Activated naive CD4-positive, alpha-beta T cell treated with anti-CD3 and anti-CD28 coated beads for 36 hours (primary cell): ENCODE measurements around the gene NCAN. TPM values are rescaled to one million over a fixed set of nuclear protein-coding genes. Genes with fewer than 3 reads are reported as not detected.
A peak's percentile ranks its signal among the peaks of the same experiment; 100 is the strongest.

Experiments
- CTCF ChIA-PET: fragments of 350-600 bp; sonication (Branson Sonifier 250); formaldehyde crosslinking; loops from one replicate; lab custom pipeline; 2021; ENCODE audit warnings: antibody characterized with exemption; lab: Charles Lee
- DNase-seq: peaks from one replicate; pipeline ENCODE4 v3.0.0-alpha.2; 2020
- H3K27ac Mint-ChIP-seq: one replicate; pipeline ENCODE4 v1.8.0; 2021; ENCODE audit warnings: mild to moderate bottlenecking, mixed read lengths
- H3K27me3 Mint-ChIP-seq: one replicate; pipeline ENCODE4 v1.8.0; 2021; ENCODE audit warnings: low read depth, mixed read lengths
- H3K36me3 Mint-ChIP-seq: one replicate; pipeline ENCODE4 v1.8.0; 2021; ENCODE audit warnings: low read depth, mixed read lengths
- H3K4me1 Mint-ChIP-seq: one replicate; pipeline ENCODE4 v1.8.0; 2021; ENCODE audit warnings: low read depth, mixed read lengths
- H3K4me3 Mint-ChIP-seq: one replicate; pipeline ENCODE4 v1.8.0; 2021; ENCODE audit warnings: mild to moderate bottlenecking, moderate library complexity, mixed read lengths
- H3K9me3 Mint-ChIP-seq: one replicate; pipeline ENCODE4 v1.8.0; 2021; ENCODE audit warnings: mixed read lengths
- intact Hi-C: fragments of 100-400 bp; cut with micrococcal nuclease; formaldehyde crosslinking; loops from one replicate; pipeline ENCODE4 v1.15.1; 2023
- total RNA-seq, 2 experiments: library from RNA; stranded (reverse); gene quantifications; one replicate each; pipeline ENCODE4 v1.2.3, GENCODE V29; 2021

NCAN gene
- total RNA-seq, 2 experiments from 2014 or later = not detected

DNA sequence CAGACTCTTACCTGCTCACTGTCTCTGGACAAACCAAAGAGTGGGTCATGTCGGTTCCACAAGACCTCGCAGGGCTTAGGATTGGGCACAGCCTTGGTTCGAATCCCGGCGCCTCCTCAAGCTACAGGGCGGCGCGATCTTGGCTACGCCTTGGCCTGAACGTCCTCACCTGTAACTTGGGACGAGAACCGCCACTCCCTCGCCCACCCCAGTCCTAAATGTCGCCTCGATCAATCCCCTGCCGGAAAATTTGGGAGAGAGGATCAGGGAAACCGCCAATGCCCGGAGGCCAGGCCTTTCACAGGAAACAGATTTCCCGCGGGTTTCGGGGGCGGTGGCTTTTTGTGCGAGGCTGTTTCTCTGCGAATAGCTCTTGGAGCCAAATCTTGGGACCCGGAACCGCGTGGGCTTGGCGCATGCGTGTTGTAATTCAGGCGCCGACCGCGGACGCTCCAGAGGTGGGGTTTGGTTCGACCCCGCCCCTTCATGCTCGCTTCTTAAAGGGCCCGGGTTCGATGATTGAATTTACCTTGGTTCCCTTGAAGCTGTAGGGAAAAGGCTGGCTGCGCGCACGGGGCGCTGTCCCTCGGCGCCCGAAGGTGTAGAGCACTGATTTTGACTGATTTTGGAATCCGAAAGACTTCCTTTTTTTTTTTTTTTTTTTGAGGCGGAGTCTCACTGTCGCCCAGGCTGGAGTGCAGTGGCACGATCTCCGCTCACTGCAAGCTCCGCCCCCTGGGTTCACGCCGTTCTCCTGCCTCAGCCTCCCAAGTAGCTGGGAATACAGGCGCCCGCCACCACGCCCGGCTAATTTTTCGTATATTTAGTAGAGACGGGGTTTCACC, 8.5 kb upstream of the NCAN start, which contains the start of gene NR2C2AP:
NR2C2AP (minus strand) TSS at position 403 of the 845 bp plus-strand sequence; CDS start at position 49, 354 bp downstream.
- H3K4me1 Mint-ChIP-seq = peaks cover 33% of the 10 kb centered on the region
- peak; percentile 93 for DNase-seq
- intact Hi-C loops = loop anchor here (1.0 to 2.0 kb wide), 3 partner anchors 11 to 204 kb away; partner anchors contain the start of genes BORCS8 and RFXANK
- peaks cover 2% of the 10 kb centered on the region for H3K27me3 Mint-ChIP-seq
- no peaks in the 10 kb centered on the region for H3K9me3 Mint-ChIP-seq
- H3K4me3 Mint-ChIP-seq = peak within 1 kb of the TSS; percentile 90
- H3K27ac Mint-ChIP-seq = peak within 1 kb of the TSS; percentile 89
- CTCF ChIA-PET = interaction anchor here (1.0 to 3.3 kb wide), 5 partner anchors 11 to 57 kb away, joined by 3 to 10 read pairs (median 5); partner anchors contain the start of genes BORCS8 and RFXANK
- H3K36me3 Mint-ChIP-seq = peaks cover 14% of the 10 kb centered on the region

- Mint-ChIP-seq H3K4me3 (peak overlapping the region; percentile 90), H3K36me3 (peaks cover 12% of the 10 kb centered on the region), H3K9me3 (no peaks in the 10 kb centered on the region), H3K4me1 (peaks cover 33% of the 10 kb centered on the region), H3K27ac (peak overlapping the region; percentile 53), H3K27me3 (peaks cover 2% of the 10 kb centered on the region)
- no peak for DNase-seq
- CTCF ChIA-PET = interaction anchor here (0.7 to 1.7 kb wide), 3 partner anchors 11 to 19 kb away, joined by 3 to 4 read pairs (median 3); partner anchors contain the start of genes BORCS8 and RFXANK
- intact Hi-C loops = no loop called here
Observed at GRCh38 chr19:19204181-19204580, 7.6 kb upstream of the NCAN start.

DNA sequence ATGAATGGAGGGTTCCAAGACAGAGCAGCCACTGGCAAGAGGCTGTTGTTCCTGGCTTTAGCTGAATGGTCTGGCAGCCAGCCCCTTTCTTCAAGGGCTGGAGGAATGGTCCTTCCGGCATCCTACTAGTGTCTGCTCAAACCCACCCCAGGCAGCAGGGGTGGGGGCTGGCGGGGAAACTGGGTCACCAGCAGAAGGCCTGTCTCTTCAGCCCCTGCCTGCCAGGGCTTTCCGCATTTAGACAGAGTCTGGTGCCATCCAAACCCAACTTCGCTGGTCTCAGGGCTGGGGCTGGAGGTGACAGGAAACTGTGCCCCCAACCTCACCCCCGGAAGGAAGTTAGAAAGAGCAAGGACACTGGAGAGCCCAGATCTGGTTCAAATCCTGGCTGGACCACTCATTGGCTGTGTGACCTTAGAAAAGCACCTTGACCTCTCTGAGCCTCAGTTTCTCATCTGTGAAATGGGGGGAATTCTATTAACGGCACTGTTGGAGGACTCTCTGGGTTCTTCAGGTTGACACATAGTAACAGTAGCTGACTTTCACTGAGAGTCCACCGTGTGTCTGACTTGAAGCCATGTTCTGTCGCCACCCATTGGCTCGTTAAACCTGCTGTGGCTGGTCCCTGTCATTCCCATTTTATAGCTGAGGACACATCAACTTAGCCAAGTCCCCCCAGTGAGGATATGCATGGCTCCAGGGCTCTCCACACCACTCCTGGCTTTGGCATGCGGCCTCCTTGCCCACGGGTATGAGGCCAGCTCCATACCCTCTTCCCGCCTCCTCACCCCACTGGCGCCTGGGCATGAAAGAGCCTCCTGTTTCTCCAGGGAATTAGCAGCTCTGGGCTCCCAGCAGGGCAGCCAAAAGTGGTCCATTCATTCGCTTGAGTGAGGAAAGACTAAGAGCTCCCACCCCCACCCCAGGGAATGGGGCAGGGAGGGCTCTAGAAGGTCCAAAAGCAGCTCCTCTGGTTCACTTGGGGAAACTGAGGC, 6.0 kb upstream of the NCAN start:
- intact Hi-C loops = no loop called here
- Mint-ChIP-seq H3K4me3 (no peak overlapping the region), H3K36me3 (peaks cover 9% of the 10 kb centered on the region), H3K9me3 (no peaks in the 10 kb centered on the region), H3K4me1 (peaks cover 33% of the 10 kb centered on the region), H3K27me3 (peaks cover 2% of the 10 kb centered on the region), H3K27ac (no peak overlapping the region)
- CTCF ChIA-PET = interaction anchor here (0.8 to 1.7 kb wide), 3 partner anchors 13 to 31 kb away, joined by 3 to 4 read pairs (median 3); partner anchors contain the start of genes BORCS8 and RFXANK
- DNase-seq = no peak

GRCh38 chr19:19206938-19207337, 4.8 kb upstream of the NCAN start:
- Mint-ChIP-seq H3K36me3 (peaks cover 9% of the 10 kb centered on the region), H3K27ac (no peak overlapping the region), H3K4me1 (peaks cover 26% of the 10 kb centered on the region), H3K4me3 (no peak overlapping the region), H3K27me3 (peaks cover 8% of the 10 kb centered on the region), H3K9me3 (no peaks in the 10 kb centered on the region)
- CTCF ChIA-PET = interaction anchor here (1.4 kb wide), 1 partner anchor 32 kb away, joined by 3 read pairs; no protein-coding TSS in a partner anchor
- intact Hi-C loops = no loop called here
- DNase-seq = no peak

GRCh38 chr19:19207637-19208572, 3.9 kb upstream of the NCAN start:
- CTCF ChIA-PET = no interaction called here
- peaks cover 1% of the 10 kb centered on the region for H3K36me3 Mint-ChIP-seq
- H3K4me1 Mint-ChIP-seq = peaks cover 17% of the 10 kb centered on the region
- H3K4me3 Mint-ChIP-seq = no peak overlapping the region
- DNase-seq = no peak
- peaks cover 11% of the 10 kb centered on the region for H3K27me3 Mint-ChIP-seq
- no peaks in the 10 kb centered on the region for H3K9me3 Mint-ChIP-seq
- H3K27ac Mint-ChIP-seq = no peak overlapping the region
- intact Hi-C loops = no loop called here

DNA sequence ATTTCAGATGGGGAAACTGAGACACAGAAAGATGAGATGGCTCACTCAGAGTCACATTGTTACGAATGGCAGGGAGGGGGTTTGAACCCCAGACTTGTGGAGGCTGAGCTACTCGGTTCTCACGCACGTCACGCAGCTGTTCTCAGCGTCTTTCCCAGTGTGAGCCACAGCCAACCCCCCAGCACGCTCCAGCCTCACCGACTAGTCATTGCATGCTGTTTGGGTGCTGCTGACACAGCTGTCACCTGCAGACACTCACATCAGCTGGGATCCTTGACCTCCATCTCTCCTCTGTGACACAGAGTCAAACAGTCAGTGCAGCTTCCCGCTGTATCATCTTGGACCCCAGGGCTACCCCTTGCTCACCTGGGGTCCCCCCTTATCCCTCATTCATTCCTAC, 2.4 kb upstream of the NCAN start:
- no peak for DNase-seq
- intact Hi-C loops = no loop called here
- Mint-ChIP-seq H3K9me3 (no peaks in the 10 kb centered on the region), H3K36me3 (no peaks in the 10 kb centered on the region), H3K27me3 (peaks cover 25% of the 10 kb centered on the region), H3K4me3 (no peak overlapping the region), H3K4me1 (peaks cover 15% of the 10 kb centered on the region), H3K27ac (no peak overlapping the region)
- CTCF ChIA-PET = interaction anchor here (1.0 kb wide), 1 partner anchor 54 kb away, joined by 3 read pairs; a partner anchor contains a TSS

DNA sequence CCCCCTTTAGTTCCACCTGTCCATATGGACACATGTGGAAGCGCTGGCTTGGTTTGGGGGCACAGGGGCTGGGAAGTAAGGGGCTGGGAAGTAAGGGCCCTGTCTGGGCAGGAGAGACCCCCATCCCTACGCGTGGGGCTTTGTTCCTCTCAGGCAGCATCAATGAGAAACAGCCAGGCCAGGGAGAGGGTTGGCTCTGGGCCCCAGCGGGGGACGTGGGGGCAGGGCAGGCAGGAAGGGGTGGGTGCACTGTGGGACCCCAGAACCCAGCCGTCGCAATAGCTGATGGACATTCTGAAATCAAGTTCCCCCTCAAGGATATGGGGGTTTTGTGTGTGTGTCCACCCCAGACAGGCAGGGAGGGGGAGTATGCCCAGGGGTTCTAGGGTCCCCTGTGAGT, 1.2 kb downstream of the NCAN start:
- Mint-ChIP-seq H3K36me3 (no peaks in the 10 kb centered on the region), H3K4me3 (no peak overlapping the region), H3K27ac (no peak overlapping the region), H3K27me3 (peaks cover 41% of the 10 kb centered on the region), H3K4me1 (peaks cover 2% of the 10 kb centered on the region), H3K9me3 (no peaks in the 10 kb centered on the region)
- intact Hi-C loops = no loop called here
- CTCF ChIA-PET = no interaction called here
- DNase-seq = no peak

DNA sequence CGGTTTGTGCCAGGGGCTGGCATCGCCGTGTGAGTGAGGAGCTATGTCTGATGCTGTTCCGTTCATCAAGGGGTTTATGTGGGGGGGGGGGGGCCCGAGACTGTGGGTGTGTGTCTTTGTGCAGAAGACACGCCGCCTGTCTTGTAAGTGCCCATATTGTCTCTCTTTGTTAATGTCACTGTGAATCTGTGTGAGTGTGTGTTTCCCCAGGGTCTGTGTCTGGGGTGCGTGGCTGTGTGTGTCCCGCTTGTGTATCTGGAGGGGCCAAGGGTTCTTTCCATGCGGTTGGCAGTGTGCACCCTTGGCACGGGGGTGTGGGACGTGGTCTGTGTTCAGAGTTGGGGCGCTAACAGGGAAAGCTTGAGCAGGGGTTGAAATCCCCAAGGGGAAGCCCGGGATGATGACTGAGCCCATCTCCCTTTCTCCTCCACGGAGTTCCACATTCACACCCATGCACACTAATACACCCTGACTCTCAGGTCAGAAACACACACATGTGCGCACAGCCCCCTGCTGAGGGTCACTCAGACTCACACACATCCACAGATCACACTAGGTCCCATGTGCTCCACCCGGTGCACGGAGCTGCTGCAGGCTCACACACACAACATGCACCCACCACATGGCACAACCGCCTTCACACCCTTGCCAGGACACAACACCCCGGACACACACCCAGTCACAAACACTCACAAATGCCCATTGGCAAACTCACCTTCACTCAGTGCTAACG, 1.8 kb downstream of the NCAN start:
- intact Hi-C loops = no loop called here
- Mint-ChIP-seq H3K9me3 (no peaks in the 10 kb centered on the region), H3K4me3 (no peak overlapping the region), H3K27ac (no peak overlapping the region), H3K36me3 (no peaks in the 10 kb centered on the region), H3K27me3 (peaks cover 41% of the 10 kb centered on the region), H3K4me1 (peaks cover 2% of the 10 kb centered on the region)
- no peak for DNase-seq
- CTCF ChIA-PET = interaction anchor here (0.7 kb wide), 1 partner anchor 20 kb away, joined by 3 read pairs; no protein-coding TSS in a partner anchor

DNA sequence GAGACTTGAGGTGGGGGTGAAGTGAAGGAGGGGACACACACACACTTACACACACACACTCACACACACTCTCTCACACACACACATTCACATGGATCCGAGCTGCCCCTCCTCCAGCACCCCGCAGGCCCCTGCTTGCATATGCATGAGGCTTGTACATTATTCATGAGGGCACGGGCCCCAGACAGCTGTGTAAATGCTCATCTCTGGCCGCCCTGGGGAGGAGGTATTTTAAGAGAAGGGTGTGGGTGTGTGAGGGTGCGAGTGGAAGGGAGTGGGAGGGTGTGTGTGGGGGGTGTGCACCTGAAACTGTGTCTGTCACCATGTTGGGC, 2.4 kb downstream of the NCAN start:
- Mint-ChIP-seq H3K36me3 (no peaks in the 10 kb centered on the region), H3K4me1 (peaks cover 2% of the 10 kb centered on the region), H3K4me3 (no peak overlapping the region), H3K9me3 (no peaks in the 10 kb centered on the region), H3K27ac (no peak overlapping the region), H3K27me3 (peaks cover 41% of the 10 kb centered on the region)
- intact Hi-C loops = no loop called here
- DNase-seq = no peak
- CTCF ChIA-PET = interaction anchor here (0.7 kb wide), 1 partner anchor 20 kb away, joined by 3 read pairs; no protein-coding TSS in a partner anchor

DNA sequence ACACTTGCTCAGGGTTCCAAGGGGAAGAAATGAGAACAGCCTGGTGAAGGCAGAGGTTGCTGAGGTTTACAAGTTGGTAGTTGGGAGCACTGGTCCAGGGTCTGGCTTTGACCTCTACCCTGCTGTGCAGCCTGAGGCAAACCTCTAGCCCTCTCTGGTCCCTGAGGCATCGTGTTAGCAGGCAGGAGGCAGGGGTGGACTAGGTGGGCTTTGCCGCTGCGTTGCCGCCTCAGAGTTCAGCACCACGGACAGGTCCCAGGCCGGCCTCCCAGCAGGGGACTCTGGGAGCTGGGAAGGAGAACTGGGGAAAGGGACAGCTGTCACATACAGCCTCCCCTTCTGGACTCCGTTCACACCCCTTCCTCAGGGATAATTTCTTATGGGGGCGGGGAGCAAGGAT, 3.1 kb downstream of the NCAN start:
- DNase-seq = peak; percentile 54
- Mint-ChIP-seq H3K36me3 (no peaks in the 10 kb centered on the region), H3K27me3 (peaks cover 41% of the 10 kb centered on the region), H3K27ac (no peak overlapping the region), H3K4me1 (peaks cover 2% of the 10 kb centered on the region), H3K9me3 (no peaks in the 10 kb centered on the region), H3K4me3 (no peak overlapping the region)
- CTCF ChIA-PET = no interaction called here
- intact Hi-C loops = no loop called here

DNA sequence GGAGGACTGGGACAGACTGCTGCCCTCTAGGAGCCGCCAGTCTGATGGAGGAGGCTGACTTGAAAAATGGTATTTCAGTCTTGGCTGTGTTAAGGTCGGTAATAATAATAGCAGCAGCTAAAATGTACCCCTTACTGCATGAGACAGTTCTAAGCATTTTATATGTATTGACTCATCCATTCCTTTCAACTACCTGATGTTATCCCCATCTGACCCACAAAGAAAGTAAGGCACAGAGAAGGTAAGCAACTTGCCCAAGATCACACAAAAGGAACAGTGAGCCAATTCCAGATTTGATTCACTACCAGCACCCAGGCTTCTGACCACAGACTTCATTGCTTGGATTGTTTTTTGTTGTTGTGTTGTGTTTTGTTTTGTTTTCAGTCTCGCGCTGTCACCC, 4.0 kb downstream of the NCAN start:
- Mint-ChIP-seq H3K4me3 (no peak overlapping the region), H3K36me3 (no peaks in the 10 kb centered on the region), H3K27ac (no peak overlapping the region), H3K27me3 (peaks cover 41% of the 10 kb centered on the region), H3K4me1 (peaks cover 2% of the 10 kb centered on the region), H3K9me3 (no peaks in the 10 kb centered on the region)
- intact Hi-C loops = no loop called here
- CTCF ChIA-PET = no interaction called here
- DNase-seq = no peak
